ENCODE data around the gene RGCC.

- TF ChIP-seq CTCF (conservative IDR thresholded peaks at IDR 0.05) (no peak), EZH2 (IDR thresholded peaks at IDR 0.05; ENCODE audit: low read depth) (no peak)
Measured at GRCh38 chr13:41465898-41466320, 8.6 kb downstream of the RGCC start.
